Right lobe of liver (tissue), 6 donors: ENCODE measurements around the gene LGR4. TPM values are rescaled to one million over a fixed set of nuclear protein-coding genes. Genes with fewer than 3 reads are reported as not detected.
A peak's percentile ranks its signal among the peaks of the same experiment; 100 is the strongest.

Source experiments
- ATAC-seq, 4 donors: fragments of 200-7000 bp; cut with Tn5 transposase; one replicate each; pipeline ENCODE4 v1.9.1; 2020; ENCODE audit warnings: mild to moderate bottlenecking in 4 of 4, moderate library complexity in 4 of 4
- DNase-seq, 3 donors: peaks; one replicate each; pipeline ENCODE4 v3.0.0-alpha.2; 2020
- H3K27ac ChIP-seq, 3 donors: fragments of 200-600 bp; one replicate each; pipeline ENCODE4 v1.8.0; 2022
- H3K27me3 ChIP-seq, 2 donors: fragments of 200-600 bp; one replicate each; pipeline ENCODE4 v1.8.0; 2022
- H3K36me3 ChIP-seq, 4 donors: fragments of 200-600 bp; sonication (generic) in 1 of 4; one replicate each; pipeline versions ENCODE4 v1.5.1 to v1.8.0; 2017 to 2022; ENCODE audit warnings: control low read depth in 1 of 4
- H3K4me1 ChIP-seq, 4 donors: fragments of 200-600 bp; sonication (generic) in 1 of 4; one replicate each; pipeline versions ENCODE4 v1.5.1 to v1.8.0; 2017 to 2022; ENCODE audit warnings: control low read depth in 1 of 4
- H3K4me3 ChIP-seq, 3 donors: fragments of 200-600 bp; one replicate each; pipeline ENCODE4 v1.8.0; 2022
- H3K9me3 ChIP-seq, 4 donors: fragments of 200-600 bp; sonication (generic) in 1 of 4; one replicate each; pipeline versions ENCODE4 v1.5.1 to v1.8.0; 2017 to 2022; ENCODE audit warnings: control low read depth in 1 of 4
- POLR2A ChIP-seq: fragments of 450-650 bp; IDR thresholded peaks from one replicate; pipeline ENCODE4 v1.6.1; 2017; ENCODE audit warnings: antibody characterized with exemption, mild to moderate bottlenecking
- WGBS: methylation state at CpG from one replicate; pipeline ENCODE4 v1.1.6; 2018; ENCODE audit warnings: low coverage, low lambda C conversion rate; ENCODE audit not compliant: insufficient coverage; ENCODE audit errors: missing lambda C conversion rate; 5-methylcytosine and 5-hydroxymethylcytosine counted together
- intact Hi-C, 2 donors: fragments of 100-400 bp; cut with DNase I; formaldehyde crosslinking; loops; one replicate each; pipeline versions ENCODE4 v1.11.2 to v1.14.1; 2022
- total RNA-seq, 6 experiments: library from RNA; depleted of rRNA in 2 of 6; stranded (reverse); fragments of >200 nt in 2 of 6; fragmentation: NEBNext Ultra II Directional in 3 of 6; extraction: Animal tissue kit (Norgen Biotek cat#: 25700) in 3 of 6; gene quantifications; one replicate each; pipeline versions ENCODE4 v1.1.0 to v1.2.4, GENCODE V29; 2016 to 2023
- TF ChIP-seq, protein P1 (sequence below), 4 donors: fragments of 200-600 bp in 3 of 4; fragments of 450-650 bp in 1 of 4; IDR thresholded peaks; one replicate each; pipeline versions ENCODE4 v1.5.1 to v1.8.0; 2016 to 2022; ENCODE audit warnings: antibody characterized with exemption in 4 of 4, mild to moderate bottlenecking in 2 of 4
- donor health status: DM: no; HTN: yes; CAD: no.
- donor health status: DM: no; HTN: no; CAD: no.
- donor health status: DM: no; HTN: no; CAD: no.
- donor health status: DM: no; HTN: yes; CAD: no.
- donor health status: DM: no; HTN: yes; CAD: no.

LGR4 gene
- total RNA-seq, 6 experiments from 2014 or later: 32.5 to 46.3 (median 44.1) TPM

DNA sequence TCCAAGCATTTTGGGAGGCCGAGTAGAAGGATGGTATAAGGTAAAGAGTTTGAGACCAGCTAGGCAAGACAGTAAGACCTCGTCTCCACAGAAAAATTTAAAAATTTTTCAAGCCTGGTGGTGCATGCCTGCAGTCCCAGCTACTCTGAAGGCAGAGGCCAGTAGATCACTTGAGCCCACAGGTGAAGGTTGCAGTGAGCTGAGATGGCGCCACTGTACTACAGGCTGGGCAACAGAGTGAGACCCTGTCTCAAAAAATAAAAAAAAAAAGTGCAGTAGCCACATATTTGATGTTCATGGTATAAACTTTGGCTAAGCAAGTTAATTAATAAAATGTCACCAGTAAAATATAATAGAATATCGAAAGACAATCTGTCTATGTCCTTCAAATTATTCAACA is 27.0 kb downstream of the LGR4 start:
- DNase-seq: no peak
- Histone ChIP-seq H3K9me3 (no peaks in the 10 kb centered on the region), H3K4me3 (no peak overlapping the region), H3K4me1 (peaks cover 0 to 8% (median 0%) of the 10 kb centered on the region in 4 donors), H3K27me3 (no peaks in the 10 kb centered on the region), H3K27ac (no peak overlapping the region), H3K36me3 (no peaks in the 10 kb centered on the region)
- no peak for ATAC-seq
- intact Hi-C loops: no loop called here
- WGBS: 85% methylated on average over 3 of the region's 4 CpGs
- no peak for TF ChIP-seq POLR2A
- TF ChIP-seq, protein P1, sequence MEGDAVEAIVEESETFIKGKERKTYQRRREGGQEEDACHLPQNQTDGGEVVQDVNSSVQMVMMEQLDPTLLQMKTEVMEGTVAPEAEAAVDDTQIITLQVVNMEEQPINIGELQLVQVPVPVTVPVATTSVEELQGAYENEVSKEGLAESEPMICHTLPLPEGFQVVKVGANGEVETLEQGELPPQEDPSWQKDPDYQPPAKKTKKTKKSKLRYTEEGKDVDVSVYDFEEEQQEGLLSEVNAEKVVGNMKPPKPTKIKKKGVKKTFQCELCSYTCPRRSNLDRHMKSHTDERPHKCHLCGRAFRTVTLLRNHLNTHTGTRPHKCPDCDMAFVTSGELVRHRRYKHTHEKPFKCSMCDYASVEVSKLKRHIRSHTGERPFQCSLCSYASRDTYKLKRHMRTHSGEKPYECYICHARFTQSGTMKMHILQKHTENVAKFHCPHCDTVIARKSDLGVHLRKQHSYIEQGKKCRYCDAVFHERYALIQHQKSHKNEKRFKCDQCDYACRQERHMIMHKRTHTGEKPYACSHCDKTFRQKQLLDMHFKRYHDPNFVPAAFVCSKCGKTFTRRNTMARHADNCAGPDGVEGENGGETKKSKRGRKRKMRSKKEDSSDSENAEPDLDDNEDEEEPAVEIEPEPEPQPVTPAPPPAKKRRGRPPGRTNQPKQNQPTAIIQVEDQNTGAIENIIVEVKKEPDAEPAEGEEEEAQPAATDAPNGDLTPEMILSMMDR (IDR thresholded peaks at IDR 0.05): no peak

GRCh38 chr11:27444801-27445215 is 27.8 kb downstream of the LGR4 start:
- Histone ChIP-seq H3K27me3 (no peaks in the 10 kb centered on the region), H3K36me3 (no peaks in the 10 kb centered on the region), H3K9me3 (no peaks in the 10 kb centered on the region), H3K4me3 (no peak overlapping the region), H3K4me1 (peaks cover 0 to 8% (median 0%) of the 10 kb centered on the region in 4 donors), H3K27ac (no peak overlapping the region)
- peak in 1 of 4 donors; percentile 13 for ATAC-seq
- no peak for DNase-seq
- intact Hi-C loops: no loop called here
- TF ChIP-seq POLR2A: no peak
- TF ChIP-seq, protein P1 (IDR thresholded peaks at IDR 0.05): no peak
- WGBS: 61% methylated on average over 2 of the region's 2 CpGs

- no peak for ATAC-seq
- no peak for DNase-seq
Measured at GRCh38 chr11:27443746-27444507, 28.7 kb downstream of the LGR4 start.

GRCh38 chr11:27443227-27443626 is 29.4 kb downstream of the LGR4 start:
- DNase-seq (no peak), ATAC-seq (no peak)
- Histone ChIP-seq H3K4me3 (no peak overlapping the region), H3K36me3 (no peaks in the 10 kb centered on the region), H3K27ac (no peak overlapping the region), H3K27me3 (no peaks in the 10 kb centered on the region), H3K4me1 (peaks cover 0 to 8% (median 1%) of the 10 kb centered on the region in 4 donors), H3K9me3 (no peaks in the 10 kb centered on the region)
- TF ChIP-seq POLR2A: no peak
- TF ChIP-seq, protein P1 (IDR thresholded peaks at IDR 0.05): no peak
- 71% methylated on average over 4 of the region's 4 CpGs for WGBS
- intact Hi-C loops: no loop called here

More at GRCh38 chr11:27443746-27444507, 28.7 kb downstream of the LGR4 start:
- no peaks in the 10 kb centered on the region for H3K9me3 ChIP-seq
- H3K36me3 ChIP-seq: no peaks in the 10 kb centered on the region
- peaks cover 0 to 8% (median 0%) of the 10 kb centered on the region in 4 donors for H3K4me1 ChIP-seq
- 70% methylated on average over 5 of the region's 5 CpGs for whole genome bisulfite sequencing
- no peaks in the 10 kb centered on the region for H3K27me3 ChIP-seq
- intact Hi-C loops: no loop called here
- H3K27ac ChIP-seq: no peak overlapping the region
- TF ChIP-seq POLR2A: no peak
- TF ChIP-seq, protein P1 (IDR thresholded peaks at IDR 0.05): no peak
- H3K4me3 ChIP-seq: no peak overlapping the region
